ENCODE measurements around the gene AFAP1L2. TPM values are rescaled to one million over a fixed set of nuclear protein-coding genes. Genes with fewer than 3 reads are reported as not detected.

Gene AFAP1L2
- total RNA-seq, 2 donors from 2014 or later = 16.1 to 34.1 TPM

DNA sequence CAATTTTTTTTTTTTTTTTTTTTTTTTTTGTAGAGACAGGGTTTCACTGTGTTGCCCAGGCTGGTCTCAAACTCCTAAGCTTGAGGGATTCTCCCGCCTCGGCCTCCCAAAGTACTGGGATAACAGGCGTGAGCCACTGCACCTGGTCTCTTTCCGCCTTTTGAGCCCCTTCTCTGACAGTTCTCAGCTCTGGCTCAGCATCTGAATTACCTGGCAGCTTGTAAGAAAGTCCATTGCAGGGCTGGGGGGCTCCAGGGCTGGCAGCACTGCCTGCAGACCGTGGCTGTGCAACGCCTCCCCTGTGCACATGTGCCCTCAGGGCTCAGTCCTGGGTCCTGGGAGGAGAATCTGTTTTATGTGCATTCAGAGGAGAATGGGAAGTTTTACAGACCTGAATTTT, 127.6 kb downstream of the AFAP1L2 start:
- Histone ChIP-seq H3K4me3 (no peak overlapping the region), H3K27ac (no peak overlapping the region), H3K36me3 (no peaks in the 10 kb centered on the region), H3K4me1 (replicated peaks) (peaks cover 3% of the 10 kb centered on the region), H3K9me3 (no peaks in the 10 kb centered on the region), H3K27me3 (replicated peaks; ENCODE audit: insufficient read depth) (no peaks in the 10 kb centered on the region)
- intact Hi-C loops (cut with DNase I) = no loop called here
- no peak for TF ChIP-seq POLR2AphosphoS5 (IDR thresholded peaks at IDR 0.05)
- TF ChIP-seq, protein P1, sequence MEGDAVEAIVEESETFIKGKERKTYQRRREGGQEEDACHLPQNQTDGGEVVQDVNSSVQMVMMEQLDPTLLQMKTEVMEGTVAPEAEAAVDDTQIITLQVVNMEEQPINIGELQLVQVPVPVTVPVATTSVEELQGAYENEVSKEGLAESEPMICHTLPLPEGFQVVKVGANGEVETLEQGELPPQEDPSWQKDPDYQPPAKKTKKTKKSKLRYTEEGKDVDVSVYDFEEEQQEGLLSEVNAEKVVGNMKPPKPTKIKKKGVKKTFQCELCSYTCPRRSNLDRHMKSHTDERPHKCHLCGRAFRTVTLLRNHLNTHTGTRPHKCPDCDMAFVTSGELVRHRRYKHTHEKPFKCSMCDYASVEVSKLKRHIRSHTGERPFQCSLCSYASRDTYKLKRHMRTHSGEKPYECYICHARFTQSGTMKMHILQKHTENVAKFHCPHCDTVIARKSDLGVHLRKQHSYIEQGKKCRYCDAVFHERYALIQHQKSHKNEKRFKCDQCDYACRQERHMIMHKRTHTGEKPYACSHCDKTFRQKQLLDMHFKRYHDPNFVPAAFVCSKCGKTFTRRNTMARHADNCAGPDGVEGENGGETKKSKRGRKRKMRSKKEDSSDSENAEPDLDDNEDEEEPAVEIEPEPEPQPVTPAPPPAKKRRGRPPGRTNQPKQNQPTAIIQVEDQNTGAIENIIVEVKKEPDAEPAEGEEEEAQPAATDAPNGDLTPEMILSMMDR (IDR thresholded peaks at IDR 0.05) = no peak
- DNase-seq (ENCODE audit: low spot score) = no peak
- 90% methylated on average over 6 of the region's 6 CpGs for WGBS

DNA sequence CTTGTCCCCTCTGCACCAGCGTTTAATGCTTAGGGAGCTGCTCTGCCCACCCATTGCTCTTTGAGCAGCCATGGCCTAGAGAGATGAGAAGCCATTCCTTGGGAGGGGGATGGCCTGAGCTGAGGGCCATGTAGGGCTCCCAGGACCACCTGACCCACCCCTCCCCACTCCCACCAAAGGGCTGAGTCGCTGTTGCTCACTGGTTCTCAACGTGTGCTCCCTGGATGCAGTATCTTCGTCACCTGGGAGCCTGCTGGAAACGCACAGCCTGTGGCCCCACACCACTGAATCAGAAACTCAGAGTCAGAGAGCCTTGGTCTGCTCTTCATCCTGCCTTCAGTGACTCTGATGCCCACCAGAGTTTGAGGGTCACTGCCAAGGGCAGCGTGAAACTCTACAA, 128.2 kb downstream of the AFAP1L2 start:
- DNase-seq (ENCODE audit: low spot score) = no peak
- Histone ChIP-seq H3K9me3 (no peaks in the 10 kb centered on the region), H3K4me3 (no peak overlapping the region), H3K27ac (no peak overlapping the region), H3K4me1 (replicated peaks) (peaks cover 3% of the 10 kb centered on the region), H3K27me3 (replicated peaks; ENCODE audit: insufficient read depth) (no peaks in the 10 kb centered on the region), H3K36me3 (no peaks in the 10 kb centered on the region)
- intact Hi-C loops (cut with DNase I) = no loop called here
- TF ChIP-seq, protein P1 (IDR thresholded peaks at IDR 0.05) = no peak
- TF ChIP-seq POLR2AphosphoS5 (IDR thresholded peaks at IDR 0.05) (no peak), POLR2A (IDR thresholded peaks at IDR 0.05) (no peak)
- WGBS = 88% methylated on average over 6 of the region's 6 CpGs

DNA sequence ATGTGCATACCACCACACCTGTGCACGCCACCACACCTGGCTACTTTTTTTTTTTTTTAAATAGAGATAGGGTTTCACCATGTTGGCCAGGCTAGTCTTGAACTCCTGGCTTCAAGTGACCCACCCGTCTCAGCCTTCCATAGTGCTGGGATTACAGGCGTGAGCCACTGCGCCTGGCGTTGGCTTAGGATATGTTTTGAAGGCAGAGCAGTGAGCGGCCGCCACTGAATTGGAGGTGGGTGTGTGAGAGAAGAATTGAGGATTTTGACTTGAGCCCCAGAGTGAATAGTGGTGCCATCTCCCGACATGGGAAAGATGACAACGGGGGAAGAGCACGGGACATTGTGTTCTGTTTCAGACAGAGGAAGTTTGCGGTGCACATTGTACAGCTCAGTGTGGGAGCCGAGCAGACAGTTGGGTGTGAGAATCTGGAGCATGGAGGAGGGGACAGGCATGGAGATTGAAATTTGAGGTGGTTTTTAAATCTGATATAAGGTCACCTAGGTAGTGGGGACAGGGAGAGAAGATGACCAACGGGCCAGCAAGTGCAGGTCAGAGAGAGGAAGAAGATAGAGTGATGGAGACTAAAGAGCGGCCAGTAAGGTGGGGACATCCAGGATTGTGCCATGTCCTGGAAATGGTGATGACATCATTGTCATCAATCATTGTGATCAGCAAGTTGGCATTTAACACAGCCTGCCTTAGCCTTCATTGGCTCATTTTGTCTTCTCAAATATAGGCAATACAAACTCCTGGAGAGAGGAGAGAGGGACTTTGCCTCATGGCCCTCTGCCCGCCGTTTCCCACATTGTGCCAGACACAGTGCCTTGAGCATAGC, 129.5 kb downstream of the AFAP1L2 start:
- no peaks in the 10 kb centered on the region for H3K4me1 ChIP-seq (replicated peaks)
- no peak overlapping the region for H3K27ac ChIP-seq
- DNase-seq (ENCODE audit: low spot score) = no peak
- H3K36me3 ChIP-seq = no peaks in the 10 kb centered on the region
- 94% methylated on average over 16 of the region's 16 CpGs for WGBS
- no peaks in the 10 kb centered on the region for H3K9me3 ChIP-seq
- no peaks in the 10 kb centered on the region for H3K27me3 ChIP-seq (replicated peaks; ENCODE audit: insufficient read depth)
- no peak overlapping the region for H3K4me3 ChIP-seq
- intact Hi-C loops (cut with DNase I) = no loop called here
- TF ChIP-seq POLR2A (IDR thresholded peaks at IDR 0.05) = no peak
- no peak for TF ChIP-seq POLR2AphosphoS5 (IDR thresholded peaks at IDR 0.05)
- TF ChIP-seq, protein P1 (IDR thresholded peaks at IDR 0.05) = no peak

DNA sequence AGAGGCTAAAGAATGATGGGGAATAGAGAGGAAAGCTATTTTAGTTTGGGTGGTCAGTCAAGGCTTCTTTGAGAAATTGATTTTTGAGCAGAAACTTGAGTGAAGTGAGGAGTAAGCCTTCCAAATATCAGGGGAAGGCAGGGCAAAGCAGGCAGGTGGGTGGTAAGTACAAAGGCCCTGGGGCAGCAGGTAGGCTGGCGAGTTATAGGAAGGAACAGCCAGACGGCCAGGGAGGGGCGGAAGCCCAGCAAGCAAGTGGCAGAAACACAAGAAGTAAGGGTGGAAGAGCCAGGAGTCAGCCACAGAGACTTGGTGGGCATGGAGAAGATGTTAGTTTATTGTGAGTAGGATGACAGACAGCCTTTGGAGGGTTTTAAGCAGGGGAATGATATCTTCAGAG, 130.4 kb downstream of the AFAP1L2 start:
- intact Hi-C loops (cut with DNase I) = no loop called here
- 75% methylated on average over 3 of the region's 3 CpGs for WGBS
- no peaks in the 10 kb centered on the region for H3K9me3 ChIP-seq
- no peak overlapping the region for H3K4me3 ChIP-seq
- H3K27ac ChIP-seq = no peak overlapping the region
- TF ChIP-seq POLR2A (IDR thresholded peaks at IDR 0.05) = no peak
- no peaks in the 10 kb centered on the region for H3K36me3 ChIP-seq
- H3K4me1 ChIP-seq (replicated peaks) = no peaks in the 10 kb centered on the region
- no peaks in the 10 kb centered on the region for H3K27me3 ChIP-seq (replicated peaks; ENCODE audit: insufficient read depth)
- no peak for DNase-seq (ENCODE audit: low spot score)

DNA sequence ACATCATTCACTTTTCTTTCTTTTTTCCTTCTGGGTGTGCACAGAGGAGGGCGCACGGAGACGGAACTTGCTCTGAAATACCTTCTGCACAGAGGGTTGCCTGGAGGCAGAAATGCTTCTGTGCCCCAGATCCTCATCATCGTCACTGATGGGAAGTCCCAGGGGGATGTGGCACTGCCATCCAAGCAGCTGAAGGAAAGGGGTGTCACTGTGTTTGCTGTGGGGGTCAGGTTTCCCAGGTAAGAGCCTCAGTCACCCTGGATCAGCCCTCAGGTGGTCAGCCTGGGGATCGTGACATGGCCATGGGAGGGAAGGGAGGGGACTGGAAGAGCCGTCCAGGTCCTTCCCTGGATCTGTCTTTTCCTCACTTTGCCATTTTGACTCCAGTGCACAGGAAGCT, 131.6 kb downstream of the AFAP1L2 start:
- no peak overlapping the region for H3K27ac ChIP-seq
- no peaks in the 10 kb centered on the region for H3K36me3 ChIP-seq
- H3K9me3 ChIP-seq = no peaks in the 10 kb centered on the region
- no peaks in the 10 kb centered on the region for H3K4me1 ChIP-seq (replicated peaks)
- H3K4me3 ChIP-seq = no peak overlapping the region
- 98% methylated on average over 6 of the region's 6 CpGs for WGBS
- intact Hi-C loops (cut with DNase I) = no loop called here
- H3K27me3 ChIP-seq (replicated peaks; ENCODE audit: insufficient read depth) = no peaks in the 10 kb centered on the region
- TF ChIP-seq POLR2A (IDR thresholded peaks at IDR 0.05) (no peak), POLR2AphosphoS5 (IDR thresholded peaks at IDR 0.05) (no peak)
- TF ChIP-seq, protein P1 (IDR thresholded peaks at IDR 0.05) = no peak
- no peak for DNase-seq (ENCODE audit: low spot score)

Measured in prostate gland (tissue), 2 donors.